Astrocyte (in vitro differentiated cells and primary cell): Measurements from ENCODE around the gene FBXO31.

Source experiments
- EZH2 ChIP-seq: IDR thresholded peaks from 2 replicates; pipeline ENCODE4 v1.6.1; 2012; ENCODE audit warnings: mild to moderate bottlenecking, low read length, inconsistent platforms; ENCODE audit not compliant: insufficient read depth
- TF ChIP-seq, protein P1 (sequence below): IDR thresholded peaks from 2 replicates; pipeline ENCODE4 v1.5.1; 2011; ENCODE audit warnings: low read depth, mild to moderate bottlenecking, inconsistent platforms, low read length, moderate library complexity; ENCODE audit not compliant: insufficient read depth

DNA sequence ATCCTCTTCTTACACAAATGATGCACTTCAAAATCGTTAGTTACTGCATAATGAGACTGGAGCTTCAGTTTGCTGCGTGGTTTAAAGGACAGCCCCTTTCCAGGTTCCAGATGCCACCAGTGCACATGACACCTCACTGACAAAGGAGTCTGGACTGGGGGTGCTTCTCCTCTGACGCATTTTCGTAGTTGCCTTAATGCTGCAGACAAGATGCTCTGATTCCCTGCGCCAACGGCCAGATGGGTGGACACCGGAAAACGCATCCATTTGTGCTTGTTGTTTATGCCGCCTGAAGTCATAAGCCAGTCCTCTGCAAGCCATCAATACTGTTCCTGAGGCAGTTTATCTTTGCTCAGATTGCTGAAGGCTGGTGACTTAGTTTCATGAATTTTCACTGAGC, 16.0 kb downstream of the FBXO31 start:
- TF ChIP-seq EZH2 = no peak
- TF ChIP-seq, protein P1, sequence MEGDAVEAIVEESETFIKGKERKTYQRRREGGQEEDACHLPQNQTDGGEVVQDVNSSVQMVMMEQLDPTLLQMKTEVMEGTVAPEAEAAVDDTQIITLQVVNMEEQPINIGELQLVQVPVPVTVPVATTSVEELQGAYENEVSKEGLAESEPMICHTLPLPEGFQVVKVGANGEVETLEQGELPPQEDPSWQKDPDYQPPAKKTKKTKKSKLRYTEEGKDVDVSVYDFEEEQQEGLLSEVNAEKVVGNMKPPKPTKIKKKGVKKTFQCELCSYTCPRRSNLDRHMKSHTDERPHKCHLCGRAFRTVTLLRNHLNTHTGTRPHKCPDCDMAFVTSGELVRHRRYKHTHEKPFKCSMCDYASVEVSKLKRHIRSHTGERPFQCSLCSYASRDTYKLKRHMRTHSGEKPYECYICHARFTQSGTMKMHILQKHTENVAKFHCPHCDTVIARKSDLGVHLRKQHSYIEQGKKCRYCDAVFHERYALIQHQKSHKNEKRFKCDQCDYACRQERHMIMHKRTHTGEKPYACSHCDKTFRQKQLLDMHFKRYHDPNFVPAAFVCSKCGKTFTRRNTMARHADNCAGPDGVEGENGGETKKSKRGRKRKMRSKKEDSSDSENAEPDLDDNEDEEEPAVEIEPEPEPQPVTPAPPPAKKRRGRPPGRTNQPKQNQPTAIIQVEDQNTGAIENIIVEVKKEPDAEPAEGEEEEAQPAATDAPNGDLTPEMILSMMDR = no peak
